GM18502 (cell line): ENCODE results near the gene RNF152.

Experiments used
- ATAC-seq: cut with Tn5 transposase; IDR thresholded peaks from one replicate; pipeline ENCODE4 v1.9.1; 2021; ENCODE audit warnings: mild to moderate bottlenecking; ENCODE audit not compliant: unreplicated experiment, poor library complexity

RNF152 gene

DNA sequence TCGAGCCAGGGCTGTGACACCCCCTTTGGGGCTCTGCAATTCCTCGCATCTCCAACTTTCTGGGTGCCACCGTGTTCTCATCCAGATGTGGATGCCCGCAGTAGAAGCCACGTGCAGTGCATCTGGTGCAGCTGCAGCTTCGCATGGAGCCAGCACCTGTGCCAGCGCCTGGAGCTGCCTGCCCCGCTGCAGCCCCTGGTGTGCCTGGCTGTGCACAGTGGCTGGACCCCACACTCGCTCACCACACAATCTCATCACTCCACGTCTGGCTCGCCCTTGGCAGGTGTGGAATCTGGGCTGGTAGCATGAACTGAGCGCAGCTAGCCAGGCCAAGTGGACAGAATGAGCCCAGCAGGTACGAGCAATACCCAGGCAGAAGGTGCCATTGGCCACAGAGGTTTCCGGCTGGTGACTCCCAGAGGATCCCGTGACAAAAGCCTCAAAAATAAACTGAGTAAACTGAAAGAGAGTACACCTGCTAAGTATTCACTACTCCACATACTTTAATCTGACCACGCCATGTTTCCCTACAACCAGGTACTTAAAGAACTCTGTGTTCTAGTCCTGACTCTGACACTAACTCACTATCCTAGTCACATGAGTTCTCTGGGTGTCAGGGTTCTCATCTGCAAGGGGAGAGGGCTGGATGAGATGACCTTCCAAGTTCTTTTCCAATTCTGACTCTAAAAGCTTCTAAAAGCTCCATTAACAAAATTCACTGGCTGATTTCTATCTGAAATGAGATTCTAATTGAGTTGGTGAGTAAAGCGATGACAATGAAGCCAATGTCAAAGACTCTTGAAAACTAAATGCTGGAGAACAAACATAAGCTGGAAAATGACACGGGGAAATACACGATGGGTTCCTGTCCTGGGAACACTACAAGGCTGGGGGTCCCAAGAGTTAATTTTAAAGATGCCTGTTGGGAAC, 37.1 kb downstream of the RNF152 start:
- no peak for ATAC-seq

DNA sequence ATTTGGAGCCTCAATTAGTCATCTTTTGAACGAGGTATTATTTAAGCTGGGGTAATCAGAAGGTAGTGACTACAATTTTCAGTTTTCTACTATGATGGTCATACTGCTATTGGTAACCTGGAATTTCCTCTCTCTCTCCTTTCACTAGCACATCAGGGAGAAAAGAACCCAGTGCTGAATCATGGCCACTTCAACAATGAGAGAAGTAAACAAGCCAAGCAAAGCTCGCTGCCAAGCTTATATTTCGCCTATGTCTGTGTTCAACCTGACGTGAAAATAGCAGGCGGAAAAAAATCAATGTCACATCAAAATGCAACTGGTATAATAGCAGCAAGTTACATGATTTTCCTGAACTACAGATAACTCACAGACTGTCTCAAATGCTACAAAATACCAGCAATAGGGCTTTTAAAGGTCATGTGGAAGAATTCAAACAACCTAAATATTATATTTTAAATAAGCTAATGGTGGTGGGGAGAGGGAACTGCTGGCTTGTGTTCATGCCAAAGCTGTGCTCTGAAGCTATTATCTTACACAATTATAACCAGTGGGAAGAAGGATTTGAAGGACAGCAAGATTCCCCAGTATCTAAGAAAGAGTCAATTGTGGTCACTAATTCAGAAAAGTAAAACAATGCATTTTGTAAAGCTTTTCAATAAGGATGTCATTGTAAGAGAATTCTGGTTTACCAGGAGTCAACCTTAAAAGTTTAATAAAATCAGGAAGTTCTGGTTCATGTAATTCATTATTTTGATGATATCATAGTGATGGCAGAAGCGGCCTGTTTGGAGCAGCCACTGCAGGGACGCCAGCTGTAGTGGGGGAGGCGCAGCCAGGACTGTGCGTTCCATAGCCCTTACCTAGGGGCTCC, 38.0 kb downstream of the RNF152 start:
- ATAC-seq = no peak

DNA sequence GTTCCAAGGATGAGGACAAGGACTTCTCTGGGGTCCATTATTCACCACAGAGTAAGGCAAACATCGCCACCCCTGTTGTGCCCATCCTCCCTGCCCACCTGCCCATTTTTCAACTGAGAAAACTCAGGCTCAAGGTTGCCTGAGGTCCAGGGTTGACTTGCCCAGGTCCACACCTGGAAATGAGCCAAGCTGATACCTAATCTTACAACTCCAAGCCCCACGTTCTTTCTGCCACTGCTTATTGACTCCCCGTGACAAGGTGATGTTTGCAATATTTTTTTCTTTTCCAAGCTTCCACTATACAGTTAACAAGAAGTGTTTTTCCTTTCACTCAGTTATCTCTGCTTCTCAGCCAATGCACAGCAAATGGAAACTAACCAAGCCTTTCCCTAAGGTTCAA, 39.0 kb downstream of the RNF152 start:
- no peak for ATAC-seq

DNA sequence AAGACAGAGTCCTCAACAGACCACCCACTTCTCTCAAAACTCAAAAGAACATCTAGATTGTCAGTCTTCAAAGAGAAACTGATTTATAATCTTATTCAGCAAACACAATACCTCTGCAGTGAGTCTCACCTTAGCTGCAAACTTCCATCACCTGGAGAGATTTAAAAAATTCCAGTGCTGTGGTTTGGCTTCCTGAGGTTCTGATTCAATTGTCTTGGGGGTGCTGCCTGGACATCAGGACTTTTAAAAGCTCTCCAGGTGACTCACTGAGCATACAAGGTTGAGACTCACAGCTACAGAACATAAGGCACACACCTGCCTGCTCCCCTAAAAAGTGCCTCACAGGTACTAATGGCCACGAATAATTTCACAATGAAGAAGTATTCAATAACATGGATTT, 40.3 kb downstream of the RNF152 start:
- no peak for ATAC-seq

DNA sequence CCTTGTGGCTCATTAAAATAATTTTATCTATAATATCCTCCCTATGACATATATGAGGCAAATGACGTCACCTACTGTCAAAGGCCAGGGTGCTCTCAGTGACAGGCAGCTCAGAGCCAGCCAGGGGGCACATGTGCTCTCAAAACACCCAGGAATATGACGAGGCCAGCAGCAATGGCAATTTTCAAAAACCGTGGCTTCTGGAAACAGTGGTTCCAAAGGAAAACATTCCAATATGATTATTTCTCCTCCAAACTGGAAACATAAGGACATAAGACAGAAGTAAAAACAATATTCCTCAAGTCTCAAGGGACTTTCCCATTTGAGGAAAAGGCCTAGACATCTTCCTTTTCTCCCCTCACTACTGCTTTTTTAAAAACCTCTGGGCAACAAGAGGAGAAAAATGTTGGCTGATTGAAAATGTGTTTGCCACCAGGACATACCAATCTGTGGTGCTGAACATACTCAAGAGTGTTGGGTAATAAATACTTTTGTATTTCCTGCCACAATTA, 40.8 kb downstream of the RNF152 start:
- ATAC-seq = no peak

DNA sequence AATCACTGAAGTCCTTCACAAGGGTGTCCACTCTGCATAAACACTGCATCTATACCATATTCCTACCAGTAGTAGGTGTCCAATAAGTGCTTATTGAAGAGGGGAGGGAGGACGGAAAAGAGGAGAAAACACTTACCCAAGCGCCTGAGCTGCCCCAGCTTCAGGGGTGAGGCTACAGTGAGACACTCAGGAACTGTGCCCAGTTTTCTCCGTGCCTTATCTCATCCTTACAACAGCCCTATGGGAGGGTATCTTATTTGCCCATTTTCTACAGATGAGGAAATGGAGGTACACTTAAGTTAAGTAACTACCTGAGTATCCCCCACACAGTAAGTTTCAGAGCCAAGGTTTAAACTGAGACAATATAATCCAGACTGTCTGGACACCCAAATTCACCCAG, 41.5 kb downstream of the RNF152 start:
- ATAC-seq = no peak

DNA sequence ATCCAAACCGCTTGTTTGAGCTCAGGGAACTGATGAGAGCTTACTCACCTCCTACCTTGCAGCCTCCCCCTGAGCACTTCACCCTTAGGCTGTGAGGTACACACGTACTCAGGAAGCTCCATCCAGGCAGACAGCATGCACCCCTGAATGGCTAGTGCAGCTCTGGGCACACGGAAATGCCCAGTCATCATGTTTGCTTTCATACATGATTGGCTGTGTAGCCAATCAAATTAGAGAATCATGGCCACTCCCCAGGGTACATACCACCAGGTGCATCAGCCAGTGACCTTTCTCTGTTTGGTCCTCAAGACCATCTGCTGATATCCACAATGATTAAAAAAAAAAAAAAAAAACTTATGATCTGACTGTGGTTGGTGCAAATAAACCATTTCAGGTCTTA, 42.1 kb downstream of the RNF152 start:
- ATAC-seq = no peak

DNA sequence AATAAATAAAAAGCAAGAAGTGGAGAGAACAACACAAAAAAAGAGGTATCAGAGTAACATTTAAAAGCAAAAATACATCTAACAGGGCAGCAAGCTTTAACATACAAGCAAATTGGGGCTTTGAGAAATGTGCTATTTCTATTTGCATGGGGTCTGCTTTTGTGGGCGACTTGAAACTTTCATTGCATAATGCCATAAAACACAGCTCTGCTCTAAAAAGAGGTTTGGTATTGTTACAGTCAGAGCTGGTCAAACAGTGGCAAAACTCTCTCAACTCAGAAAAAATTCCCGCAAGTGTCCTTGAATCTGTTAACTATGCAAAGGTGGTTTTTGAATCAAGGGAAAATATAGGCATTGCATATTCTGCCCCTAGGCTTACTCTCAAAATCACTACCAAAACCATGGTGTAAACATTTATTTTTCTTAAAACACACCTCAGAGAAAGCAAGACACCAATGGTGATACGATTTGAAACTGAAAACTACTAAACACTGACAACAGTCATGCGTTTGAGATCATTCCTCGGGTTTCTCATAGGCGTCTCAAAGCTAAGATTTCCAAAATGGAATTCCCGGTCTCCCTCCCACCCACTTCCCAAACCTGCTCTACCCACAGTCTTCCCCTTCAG, 45.5 kb downstream of the RNF152 start:
- ATAC-seq = no peak

DNA sequence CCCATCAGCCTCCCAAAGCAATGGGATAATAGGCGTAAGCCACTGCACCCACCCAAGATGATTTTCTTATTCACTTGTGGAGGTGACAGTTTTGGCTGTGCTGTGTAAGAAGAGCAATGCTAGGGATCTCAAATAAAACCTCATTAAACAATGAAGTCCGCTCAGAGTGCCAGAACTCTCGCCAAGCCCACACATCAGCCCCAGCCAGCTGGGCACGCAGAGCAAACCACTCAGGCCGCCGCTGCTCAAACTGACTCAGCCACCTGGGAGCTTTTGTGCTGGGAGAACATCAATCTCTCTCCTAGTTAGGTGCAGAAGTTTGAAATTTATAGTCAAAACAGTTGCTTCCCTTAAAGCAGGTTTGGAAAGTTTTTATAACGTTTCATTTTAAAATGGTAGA, 47.6 kb downstream of the RNF152 start:
- ATAC-seq = no peak

DNA sequence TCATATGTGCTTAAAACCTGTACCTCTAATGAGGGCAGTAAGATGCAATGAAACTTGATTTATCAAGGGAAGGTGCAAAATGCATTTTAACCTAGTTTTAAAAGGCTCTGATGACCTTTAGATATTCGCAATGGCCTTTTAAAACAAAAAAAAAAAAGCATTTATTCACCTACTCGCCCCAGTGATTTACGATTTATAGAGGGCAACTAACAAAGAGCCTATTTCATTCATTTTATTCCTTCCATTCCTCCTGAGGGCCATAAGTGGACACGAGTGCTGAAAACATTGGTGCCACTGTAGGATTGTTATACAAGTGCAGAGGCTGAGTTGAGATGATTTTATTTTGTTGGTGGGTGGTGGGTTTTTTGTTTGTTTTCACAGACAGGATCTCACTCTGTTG, 48.1 kb downstream of the RNF152 start:
- no peak for ATAC-seq

DNA sequence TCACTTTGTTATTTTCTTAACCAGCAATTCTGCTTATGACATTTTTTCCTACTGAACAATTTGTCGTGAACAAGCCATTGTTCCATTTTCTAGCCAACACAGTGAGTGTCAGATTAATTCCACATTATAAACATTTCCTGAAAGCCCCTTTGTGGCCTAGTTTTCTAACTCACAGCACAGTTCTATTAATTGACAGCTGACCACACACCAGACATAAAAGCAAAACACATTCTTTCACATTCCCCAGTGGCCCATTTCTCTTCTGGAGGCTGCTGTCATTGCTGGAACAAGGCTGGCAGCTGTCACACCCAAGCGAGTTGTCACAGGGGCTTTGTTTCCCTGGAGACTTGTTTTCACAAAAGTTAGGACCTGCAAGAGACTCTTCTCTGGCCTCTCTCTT, 50.7 kb downstream of the RNF152 start:
- no peak for ATAC-seq

DNA sequence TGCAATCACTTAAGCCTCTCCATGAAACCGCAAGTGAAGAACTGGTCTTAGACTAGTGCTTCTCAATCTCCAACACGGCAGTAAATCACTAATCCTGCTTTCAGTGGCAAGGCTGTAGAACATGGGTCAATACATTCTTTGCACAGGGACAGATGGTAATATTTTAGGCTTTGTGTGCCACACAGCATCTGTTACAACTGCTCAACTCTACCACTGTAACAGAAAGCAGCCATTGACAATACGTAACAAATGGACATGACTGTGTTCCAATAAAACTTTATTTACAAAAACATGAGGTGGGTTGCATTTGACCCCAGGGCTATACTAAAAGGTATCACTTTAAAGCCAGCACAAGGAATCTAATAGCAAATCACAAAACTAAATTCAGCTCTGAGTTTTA, 51.1 kb downstream of the RNF152 start:
- ATAC-seq = no peak

DNA sequence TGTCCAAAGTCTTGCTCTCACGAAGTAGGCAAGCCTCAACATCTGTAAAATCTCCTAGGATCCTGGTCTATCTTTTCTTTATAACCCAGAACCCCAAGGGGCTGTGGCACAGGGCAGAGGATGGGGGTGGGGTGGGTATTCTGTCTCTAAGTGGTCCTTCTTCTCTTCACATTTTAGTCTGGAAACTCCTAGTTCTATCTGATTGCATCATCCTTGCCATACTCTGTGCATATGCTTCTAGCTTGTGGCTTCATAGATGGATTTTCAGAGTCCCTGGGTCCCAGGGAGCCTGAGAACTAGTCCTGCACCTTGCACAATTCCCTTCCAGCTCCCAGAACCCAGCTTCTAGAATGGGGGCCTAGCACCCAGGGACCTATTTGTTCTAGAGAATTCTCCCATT, 52.5 kb downstream of the RNF152 start:
- ATAC-seq = no peak

DNA sequence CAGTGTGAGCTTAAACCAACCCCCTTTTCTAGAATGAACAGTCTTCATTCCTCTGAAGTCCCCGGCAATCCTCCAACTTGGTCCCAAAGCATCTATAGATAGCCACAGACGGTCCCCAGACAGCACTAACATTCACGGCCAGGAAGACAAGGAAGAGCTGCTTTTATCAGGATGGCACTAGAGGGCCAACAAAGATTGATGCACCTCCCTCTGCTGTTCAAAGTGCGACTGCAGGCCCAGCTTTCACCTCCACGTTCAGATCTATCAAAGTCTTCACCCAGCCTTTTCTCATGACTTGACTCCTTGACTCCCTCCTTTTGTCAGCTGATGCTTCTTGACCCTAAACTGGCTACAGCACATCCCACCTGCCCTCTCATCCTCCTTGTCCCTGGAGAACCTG, 54.3 kb downstream of the RNF152 start:
- ATAC-seq = no peak

DNA sequence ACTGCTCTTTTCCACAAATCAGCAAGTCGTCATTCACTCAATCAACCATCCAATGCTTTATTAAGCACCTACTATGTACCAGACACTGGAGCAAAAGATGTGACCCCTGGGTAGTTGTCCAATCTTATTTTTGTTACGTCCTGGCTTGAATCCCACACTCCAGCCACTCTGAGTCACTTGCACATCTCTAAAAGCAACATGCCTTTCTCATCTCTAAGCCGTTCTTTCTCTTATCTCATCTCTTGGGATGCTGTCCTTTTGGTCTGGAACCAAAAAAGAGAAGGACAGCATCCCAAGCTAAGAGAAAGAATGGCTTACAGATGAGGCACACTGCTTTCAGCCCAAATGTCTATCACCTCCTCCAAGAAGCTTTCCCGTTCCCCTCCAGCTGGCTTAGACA, 58.8 kb downstream of the RNF152 start:
- ATAC-seq = no peak

DNA sequence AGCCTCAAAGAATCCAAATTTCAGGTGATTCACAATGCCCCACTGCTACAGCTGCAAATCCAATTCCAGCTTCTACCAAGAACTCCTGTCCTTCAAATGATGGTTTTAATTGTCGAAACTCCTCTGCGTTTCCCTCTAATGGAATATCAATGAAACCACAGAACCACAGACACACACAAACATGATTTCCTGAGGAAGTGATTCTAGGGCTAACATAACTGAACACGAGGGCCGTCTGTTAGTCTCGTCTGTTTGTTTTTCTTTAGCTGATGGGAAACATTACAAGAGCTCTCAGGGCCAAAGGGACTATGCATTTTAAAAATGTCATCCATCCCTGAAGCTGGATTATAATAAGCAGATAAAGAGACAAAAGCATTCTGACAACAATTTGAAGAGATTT, 59.4 kb downstream of the RNF152 start:
- no peak for ATAC-seq

DNA sequence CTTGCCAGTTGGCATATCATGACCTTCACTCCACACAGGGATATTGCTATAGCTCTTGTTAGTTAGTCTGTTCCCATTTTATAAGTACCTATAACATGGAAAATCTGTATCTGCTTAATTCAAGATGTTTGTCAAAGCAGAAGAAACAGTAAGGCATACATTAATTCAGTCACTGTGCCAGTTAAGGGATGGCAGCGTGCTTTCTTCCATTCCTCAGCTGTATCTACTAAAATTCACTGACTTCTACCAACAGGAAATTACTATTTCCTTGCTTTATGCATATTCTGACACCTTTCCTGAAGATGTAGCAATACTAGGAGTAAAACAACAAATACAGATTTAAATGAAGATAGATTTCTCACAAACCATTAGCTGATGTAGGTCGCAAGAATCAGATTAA, 59.9 kb downstream of the RNF152 start:
- no peak for ATAC-seq

DNA sequence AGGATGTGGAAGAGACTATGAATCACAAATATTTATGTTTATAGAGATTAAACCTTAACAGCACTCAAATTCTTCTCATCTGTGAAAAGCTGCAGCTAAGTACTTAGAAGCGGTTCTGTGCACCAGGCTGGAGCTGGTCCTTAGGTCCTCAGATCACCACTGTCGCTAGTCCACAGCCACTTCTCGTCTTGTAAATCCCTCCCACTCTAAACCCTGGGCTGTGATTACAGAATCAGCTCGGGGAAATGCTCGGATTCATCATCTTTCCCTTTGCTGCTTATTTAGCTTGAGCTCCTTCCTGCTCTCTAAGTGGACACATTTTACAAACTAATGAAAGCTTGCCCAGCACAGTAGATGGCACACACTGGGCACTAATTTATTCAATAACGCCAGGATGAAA, 61.7 kb downstream of the RNF152 start:
- no peak for ATAC-seq

DNA sequence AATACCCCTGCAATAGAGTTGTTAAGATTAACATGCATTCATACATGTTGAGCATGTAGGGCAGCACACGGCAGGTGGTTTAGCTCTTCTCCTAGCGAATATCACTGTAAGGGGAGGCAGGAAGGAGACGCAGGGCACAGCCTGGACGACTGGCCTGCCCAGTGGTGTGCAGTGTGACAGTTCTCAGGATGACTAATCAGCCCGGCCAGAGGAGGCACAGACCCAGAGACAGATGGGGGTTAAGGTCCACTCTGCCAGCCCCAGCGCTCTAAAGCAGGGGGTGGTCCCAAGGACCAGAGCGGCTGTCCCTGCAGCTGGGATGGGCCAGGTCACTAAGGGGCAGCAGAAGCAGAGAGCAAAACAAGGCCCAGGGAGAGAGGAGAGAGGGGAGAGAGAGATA, 63.7 kb downstream of the RNF152 start:
- ATAC-seq = no peak

DNA sequence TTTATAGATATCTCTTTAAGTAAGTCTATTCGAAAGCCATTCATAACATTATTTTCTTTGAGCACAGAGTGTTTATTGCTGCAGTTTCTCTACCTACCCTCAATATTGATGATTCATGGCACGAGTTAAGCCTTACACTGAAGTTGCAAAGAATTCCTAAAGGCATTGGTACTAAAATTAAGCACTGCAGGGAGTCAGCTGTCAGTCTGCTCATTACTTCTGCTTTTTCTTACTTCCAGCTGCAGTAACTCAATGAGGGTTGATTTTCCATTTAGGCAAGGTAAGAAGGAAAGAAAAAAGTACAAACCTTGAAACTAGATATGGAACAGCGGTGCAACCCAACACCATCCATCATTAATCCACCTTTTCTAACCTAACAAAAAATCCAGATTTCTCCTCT, 65.2 kb downstream of the RNF152 start:
- no peak for ATAC-seq

DNA sequence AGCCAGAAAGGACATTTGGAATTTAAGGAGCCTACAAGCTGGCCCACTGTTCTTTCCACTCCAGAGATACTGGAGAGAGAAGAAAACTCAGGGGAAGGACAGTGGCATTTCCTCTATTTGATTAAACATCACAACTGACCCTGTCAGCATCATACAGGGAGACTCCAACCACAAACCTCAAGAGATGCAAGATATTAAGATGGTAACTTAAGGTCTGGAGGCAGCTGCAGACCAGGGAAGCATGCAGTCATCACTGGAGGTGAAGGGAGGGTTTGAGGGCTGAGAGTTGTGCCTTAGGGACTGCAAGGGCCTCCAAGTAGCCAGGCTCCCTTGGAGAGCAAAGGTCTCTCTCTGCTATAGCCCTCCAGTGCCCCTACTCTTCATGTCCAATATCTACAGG, 67.4 kb downstream of the RNF152 start:
- ATAC-seq = no peak
